Neural progenitor cell (in vitro differentiated cells): Measurements from ENCODE around the gene LIN54.

Source experiments
- EZH2 ChIP-seq: fragments of 200-600 bp; sonication (generic); IDR thresholded peaks from 2 replicates; pipeline ENCODE4 v1.6.1; 2017; ENCODE audit warnings: antibody characterized with exemption, mild to moderate bottlenecking, moderate library complexity
- EZH2phosphoT487 ChIP-seq: fragments of 200-600 bp; sonication (generic); IDR thresholded peaks from 2 replicates; pipeline ENCODE4 v1.6.1; 2017; ENCODE audit warnings: antibody characterized with exemption
- TF ChIP-seq, protein P1 (sequence below): fragments of 200-600 bp; sonication (generic); IDR thresholded peaks from 2 replicates; pipeline ENCODE4 v1.5.1; 2017; ENCODE audit warnings: antibody characterized with exemption, mild to moderate bottlenecking

DNA sequence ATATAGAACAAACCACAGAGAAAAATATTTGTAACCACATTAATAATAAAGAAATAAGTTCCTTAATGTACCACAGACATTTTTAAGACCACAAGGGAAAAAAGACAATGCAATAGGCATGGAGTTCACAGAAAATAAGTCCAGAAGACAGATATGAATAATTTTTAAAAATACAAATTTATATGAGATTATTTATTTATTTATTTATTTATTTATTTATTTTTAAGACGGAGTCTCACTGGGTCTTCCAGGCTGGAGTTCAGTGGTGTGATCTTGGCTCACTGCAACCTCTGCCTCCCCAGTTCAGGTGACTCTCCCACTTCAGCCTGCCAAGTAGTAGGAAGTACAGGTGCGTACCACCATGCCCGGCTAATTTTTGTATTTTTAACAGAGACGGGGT, 56.4 kb downstream of the LIN54 start:
- TF ChIP-seq, protein P1, sequence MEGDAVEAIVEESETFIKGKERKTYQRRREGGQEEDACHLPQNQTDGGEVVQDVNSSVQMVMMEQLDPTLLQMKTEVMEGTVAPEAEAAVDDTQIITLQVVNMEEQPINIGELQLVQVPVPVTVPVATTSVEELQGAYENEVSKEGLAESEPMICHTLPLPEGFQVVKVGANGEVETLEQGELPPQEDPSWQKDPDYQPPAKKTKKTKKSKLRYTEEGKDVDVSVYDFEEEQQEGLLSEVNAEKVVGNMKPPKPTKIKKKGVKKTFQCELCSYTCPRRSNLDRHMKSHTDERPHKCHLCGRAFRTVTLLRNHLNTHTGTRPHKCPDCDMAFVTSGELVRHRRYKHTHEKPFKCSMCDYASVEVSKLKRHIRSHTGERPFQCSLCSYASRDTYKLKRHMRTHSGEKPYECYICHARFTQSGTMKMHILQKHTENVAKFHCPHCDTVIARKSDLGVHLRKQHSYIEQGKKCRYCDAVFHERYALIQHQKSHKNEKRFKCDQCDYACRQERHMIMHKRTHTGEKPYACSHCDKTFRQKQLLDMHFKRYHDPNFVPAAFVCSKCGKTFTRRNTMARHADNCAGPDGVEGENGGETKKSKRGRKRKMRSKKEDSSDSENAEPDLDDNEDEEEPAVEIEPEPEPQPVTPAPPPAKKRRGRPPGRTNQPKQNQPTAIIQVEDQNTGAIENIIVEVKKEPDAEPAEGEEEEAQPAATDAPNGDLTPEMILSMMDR: no peak
- no peak for TF ChIP-seq EZH2
- TF ChIP-seq EZH2phosphoT487: no peak
